Activated CD4-positive, alpha-beta T cell treated with anti-CD3 and anti-CD28 coated beads, Interleukin-2, Interleukin-4, amounts not matched to agents 100 ng/mL and 50 ng/mL, durations not matched to agents 16 hours and 8 hours (primary cell): ENCODE results near the gene ARHGEF25.
"Not testable (repeated sequence)": the region's sequence is repeated elsewhere in the genome, so short reads cannot be mapped to it uniquely, and the experiment has no call there.

ENCODE experiments used
- DNase-seq: peaks from one replicate; pipeline ENCODE4 v3.0.0-alpha.2; 2020; ENCODE audit warnings: low spot score

ARHGEF25 gene

DNA sequence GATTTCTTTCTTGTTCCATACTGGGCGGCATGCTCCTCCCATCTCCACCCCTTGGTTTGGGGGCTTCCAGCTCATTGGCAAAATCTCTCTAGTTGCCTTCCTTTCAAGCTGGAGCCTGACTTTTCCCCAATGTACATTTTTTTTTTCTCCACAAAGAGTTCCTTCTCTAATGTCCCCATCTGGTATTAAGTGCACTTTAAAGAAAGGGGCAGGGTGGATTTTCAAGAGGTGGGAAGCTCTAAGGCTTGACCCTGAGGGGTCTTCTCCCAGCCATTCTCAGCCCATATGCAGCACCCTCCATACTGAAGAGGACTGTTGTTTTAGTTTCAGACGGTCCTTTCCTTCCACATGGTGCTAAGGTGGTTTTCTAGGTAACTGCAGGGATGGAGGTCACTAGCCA is 26.1 kb upstream of the ARHGEF25 start:
- DNase-seq = no peak

DNA sequence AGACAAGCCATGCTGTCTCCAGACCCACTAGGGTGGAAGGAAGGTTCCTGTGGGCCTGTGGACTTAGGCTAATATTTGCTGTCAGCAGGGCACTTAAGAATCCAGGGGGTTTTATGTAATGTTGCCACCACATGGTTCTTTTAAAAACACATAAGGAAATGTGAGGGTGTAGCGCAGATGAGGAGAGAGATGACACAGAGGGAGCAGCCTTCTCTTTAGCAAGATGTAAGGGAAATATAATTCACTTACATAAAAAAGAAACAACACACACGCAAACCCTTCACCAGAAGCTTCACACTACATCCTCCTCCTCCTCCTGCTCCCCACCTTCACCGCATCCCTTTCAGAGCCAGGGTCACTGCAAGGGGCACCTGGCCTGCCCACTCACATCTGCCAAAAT is 25.1 kb upstream of the ARHGEF25 start:
- no peak for DNase-seq

DNA sequence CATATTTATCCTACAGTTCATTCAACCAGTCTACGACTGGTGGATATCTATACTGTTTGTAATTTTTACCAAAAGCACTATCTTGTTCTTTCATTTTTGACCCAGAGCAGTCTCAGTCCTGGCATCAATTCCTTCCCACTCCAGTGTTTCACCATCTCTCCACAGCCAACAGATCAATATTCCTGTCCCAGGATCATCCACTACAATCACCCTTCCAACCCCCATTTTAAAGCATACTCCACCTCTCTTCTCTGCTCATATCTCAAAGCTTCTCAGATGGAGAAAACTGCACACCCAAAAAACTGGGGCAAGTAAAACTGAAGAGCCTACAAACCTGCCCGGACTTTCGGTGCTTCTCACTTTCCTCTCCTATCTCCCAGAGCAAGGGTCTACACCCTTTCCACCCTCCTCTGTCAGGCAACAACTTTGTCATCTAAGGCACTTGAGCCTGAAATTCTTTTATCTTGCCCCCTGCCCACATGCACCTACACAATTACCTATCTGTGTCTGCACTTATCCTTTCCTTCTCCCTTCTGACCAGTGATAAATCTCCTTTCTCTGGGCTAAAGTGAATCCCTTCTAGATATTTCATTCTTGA is 24.3 kb upstream of the ARHGEF25 start:
- DNase-seq = no peak

DNA sequence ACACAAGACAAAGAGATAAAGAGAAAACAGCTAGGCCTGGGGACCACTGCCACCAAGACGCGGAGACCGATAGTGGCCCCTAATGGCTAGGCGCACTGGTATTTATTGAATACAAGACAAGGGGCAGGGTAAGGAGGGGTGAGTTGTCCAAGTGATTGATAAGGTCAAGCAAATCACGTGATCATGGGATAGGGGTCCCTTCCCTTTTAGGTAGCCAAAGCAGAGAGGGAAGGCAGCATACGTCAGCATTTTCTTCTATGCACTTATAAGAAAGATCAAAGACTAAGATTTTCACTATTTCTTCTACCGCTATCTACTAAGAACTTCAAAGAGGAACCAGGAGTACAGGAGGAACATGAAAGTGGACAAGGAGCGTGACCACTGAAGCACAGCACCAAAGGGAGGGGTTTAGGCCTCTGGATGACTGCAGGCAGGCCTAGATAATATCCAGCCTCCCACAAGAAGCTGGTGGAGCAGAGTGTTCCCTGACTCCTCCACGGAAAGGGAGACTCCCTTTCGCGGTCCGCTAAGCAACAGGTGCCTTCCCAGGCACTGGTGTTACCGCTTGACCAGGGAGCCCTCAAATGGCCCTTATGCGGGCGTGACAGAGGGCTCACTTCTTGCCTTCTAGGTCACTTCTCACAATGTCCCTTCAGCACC is 22.2 kb upstream of the ARHGEF25 start:
- not testable (repeated sequence) for DNase-seq

DNA sequence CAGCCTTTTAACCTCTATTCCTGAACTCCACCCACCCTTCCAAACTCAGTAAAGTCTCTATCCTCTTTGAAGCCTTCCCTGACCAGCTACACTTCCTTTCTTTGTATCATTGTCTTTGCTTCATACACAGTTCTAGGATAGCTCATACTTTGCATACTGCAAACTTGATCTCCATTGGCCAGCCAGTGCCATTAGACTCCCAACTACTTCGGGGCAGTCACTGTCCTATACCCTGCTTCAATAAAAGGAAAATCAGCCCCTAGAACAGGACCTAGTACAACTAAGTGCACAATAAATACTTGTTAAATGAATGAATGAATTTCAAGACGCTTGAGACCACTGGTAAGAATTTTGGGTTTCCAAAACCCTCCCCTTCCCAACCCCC is 20.8 kb upstream of the ARHGEF25 start:
- no peak for DNase-seq

DNA sequence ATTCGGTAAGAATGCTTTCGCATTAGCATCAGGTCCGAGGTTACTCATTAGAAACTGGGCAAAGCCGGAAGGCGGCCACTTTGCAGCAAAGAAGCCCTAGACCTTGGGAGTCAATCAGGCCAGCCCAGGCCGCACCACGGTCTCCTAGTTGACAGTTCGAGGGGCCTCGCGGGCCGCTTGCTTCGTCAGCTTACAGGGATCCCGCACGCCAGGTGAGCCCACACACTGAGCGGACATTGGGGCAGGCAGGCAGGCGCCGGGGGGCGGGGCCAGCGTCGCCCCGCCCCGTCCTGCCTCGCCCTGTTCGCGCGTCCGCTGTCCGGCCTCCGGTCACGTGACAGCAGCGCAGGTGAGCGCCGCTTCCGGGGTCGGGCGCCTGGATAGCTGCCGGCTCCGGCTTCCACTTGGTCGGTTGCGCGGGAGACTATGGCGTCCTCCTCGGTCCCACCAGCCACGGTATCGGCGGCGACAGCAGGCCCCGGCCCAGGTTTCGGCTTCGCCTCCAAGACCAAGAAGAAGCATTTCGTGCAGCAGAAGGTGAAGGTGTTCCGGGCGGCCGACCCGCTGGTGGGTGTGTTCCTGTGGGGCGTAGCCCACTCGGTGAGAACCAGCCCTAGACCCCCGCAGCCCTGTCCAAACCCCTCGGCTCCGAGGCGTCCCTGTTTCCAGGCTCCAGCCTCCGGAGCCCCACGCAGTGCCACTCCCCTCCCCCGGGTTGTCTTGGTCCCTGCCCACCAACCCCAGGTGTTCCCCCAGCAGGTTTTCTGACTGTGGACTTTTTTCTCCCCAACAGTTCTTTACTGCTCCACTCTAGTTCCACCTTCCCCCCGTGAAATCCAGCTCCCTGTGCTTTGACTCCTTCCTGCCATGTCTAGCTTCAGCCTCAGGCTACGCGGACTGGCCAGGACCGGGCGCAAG is 20.1 kb upstream of the ARHGEF25 start, which contains the start of gene PIP4K2C:
Gene PIP4K2C, plus strand, starts transcription at position 329 of the 918 bp plus-strand sequence. Its CDS starts 98 bp downstream, at position 427.
- DNase-seq = peak; percentile 85

DNA sequence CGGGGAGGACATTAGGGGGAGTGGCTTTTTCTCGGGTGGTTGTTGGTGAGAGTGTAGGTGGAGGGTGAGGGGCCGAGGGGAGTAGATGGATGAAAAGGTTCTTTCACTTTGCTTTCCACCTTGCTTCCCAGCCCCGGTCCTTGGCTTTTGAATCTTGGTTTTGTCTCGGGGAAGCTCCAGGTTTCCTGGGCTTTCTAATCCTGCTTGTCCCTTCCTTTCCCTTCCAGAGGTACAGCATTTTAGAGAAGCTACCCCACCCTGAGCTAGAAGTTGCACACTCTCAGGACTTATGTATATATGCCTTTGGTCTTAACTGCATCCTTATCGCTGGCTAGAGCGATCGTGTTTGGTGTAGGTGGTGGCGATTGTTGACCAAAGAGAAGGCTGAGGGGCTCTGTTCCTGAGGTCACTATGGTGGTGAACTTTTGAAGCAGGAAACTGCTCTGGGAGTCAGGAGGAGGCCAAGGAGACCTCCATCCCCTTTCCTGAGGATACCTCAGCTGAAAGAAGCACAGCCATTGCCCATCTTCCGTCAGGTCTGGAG is 19.4 kb upstream of the ARHGEF25 start:
- DNase-seq = no peak

DNA sequence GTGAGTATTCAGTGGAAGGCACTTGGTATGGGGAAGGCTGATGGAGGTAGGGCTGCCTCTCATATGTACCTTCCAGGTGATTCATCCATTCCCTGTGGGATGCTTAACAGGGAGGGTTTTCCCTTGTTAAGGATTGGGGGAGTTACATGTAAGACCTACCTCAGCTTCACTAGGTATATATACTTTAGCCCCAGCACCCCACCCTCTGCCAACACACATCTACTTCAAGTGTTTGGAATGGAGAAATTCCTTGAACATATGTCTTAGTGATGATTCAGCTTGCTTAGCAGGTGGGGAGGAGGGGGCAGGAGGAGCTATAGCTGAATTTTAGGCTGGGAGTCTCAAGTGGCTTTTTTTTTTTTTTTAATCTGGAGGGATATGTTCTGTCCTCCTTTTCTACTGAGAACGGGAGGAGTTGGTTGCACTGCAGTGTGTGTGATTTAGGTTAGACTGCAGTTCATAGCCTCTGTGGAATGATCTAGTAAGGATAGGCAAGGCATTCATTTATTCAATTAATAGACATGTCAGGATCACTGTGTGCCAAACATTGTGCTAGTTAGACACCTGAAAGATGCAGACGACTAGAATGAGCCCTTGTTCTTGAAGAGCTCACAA is 18.6 kb upstream of the ARHGEF25 start:
- no peak for DNase-seq

DNA sequence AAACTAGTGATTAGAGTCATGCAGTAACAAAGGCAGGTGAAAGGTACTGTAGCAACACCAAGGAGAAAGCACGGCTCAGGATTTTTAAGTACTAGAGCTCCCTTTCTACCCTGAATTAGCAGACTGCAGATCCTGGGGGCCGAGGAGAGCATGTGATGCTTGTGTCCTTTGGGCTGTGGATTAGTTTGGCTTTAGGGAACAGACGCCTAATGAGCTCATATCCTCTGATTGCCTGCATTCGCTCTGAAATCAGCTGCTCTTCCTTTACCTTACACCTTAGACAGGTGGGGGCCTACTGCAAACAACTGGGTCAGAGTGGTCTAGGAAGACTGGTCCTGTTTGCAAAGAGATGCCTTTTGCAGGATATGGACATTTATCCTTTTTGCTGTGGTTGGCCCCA is 18.0 kb upstream of the ARHGEF25 start:
- DNase-seq = no peak

DNA sequence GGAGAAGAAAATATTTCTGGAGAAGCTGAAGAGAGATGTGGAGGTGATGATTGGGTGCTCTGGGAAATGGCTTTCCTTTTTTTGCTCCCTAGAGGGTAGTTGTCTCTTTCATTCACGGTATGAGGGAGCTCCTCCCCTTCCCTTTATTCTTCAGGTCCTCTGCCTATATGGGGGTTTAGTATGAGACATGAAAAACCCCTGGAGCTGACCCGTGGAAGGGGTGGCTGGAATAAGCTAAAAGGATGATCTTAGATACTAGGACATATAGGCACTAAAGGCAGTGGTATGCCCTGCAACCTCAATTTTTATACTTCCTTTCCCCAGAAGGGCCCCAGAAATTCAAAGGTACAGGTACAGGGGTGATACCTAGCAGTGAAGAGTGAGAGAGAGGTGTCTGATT is 10.8 kb upstream of the ARHGEF25 start:
- DNase-seq = no peak

DNA sequence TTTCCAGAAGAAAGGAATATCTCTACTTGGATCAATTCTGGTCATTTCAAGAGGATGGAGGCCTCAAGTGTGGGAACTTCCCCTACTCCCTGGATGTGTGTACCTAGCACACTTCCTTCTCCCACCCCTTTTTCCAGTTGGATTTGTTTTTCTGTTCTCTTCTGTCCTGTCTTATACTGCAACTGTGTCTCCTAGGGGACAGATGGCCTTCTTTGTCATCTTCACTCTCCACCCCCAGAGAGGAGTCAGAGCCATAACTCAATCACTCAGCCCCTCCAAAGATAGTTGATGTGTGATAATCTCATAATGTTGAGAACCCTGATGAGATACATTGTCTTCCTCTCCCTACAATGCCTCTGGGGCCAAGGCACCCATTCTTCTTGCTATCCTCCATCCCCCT is 8.7 kb upstream of the ARHGEF25 start:
- no peak for DNase-seq

DNA sequence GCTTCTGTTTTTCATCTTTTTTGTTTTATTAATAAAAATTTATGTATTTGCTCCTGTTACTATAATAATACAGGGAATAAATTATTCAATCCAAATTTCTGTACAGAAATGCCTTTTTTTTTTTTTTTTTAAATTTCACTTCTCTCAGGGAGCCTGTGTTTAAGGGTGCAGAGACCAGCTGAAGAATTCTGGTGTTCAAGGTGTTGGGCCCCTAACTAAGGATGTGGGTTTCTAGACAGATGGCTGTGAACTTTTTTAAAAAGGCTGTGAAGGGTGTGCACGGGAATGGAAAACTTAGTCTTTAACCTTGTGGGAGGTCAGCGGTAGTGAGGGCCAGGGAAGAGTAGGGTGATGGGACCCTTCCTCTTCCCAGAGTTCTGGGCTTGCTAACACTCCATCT is 7.9 kb upstream of the ARHGEF25 start:
- no peak for DNase-seq

DNA sequence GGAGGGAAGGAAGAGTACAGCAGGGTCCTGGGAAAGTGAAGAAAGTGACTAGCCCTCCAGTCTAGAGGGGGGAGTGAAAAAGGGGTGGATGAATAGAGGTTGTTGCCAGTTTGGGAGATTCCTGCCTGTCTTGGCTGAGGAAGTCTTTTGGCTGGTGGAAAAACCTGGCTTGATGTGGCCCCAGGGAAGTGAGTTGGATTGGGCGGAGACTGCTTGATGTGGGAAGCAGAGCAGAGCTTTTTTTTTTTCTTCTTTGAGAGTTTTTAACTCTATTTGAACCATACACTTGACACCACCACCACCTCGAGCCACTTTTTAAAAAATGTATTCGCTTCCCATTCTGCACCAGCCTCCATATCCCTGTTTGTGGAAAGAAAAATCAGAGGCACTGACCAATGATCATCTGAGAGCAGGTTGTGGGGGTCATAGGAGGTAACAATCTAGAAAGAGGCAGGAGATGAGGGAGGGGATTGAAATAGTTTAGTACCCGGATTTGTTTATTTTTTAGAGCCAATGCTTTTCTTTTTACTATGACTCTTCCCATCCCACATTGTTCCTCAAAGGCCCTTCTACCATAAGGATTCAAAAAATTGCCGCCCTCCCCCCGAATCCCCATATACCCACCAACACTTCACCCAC is 7.3 kb upstream of the ARHGEF25 start:
- no peak for DNase-seq

DNA sequence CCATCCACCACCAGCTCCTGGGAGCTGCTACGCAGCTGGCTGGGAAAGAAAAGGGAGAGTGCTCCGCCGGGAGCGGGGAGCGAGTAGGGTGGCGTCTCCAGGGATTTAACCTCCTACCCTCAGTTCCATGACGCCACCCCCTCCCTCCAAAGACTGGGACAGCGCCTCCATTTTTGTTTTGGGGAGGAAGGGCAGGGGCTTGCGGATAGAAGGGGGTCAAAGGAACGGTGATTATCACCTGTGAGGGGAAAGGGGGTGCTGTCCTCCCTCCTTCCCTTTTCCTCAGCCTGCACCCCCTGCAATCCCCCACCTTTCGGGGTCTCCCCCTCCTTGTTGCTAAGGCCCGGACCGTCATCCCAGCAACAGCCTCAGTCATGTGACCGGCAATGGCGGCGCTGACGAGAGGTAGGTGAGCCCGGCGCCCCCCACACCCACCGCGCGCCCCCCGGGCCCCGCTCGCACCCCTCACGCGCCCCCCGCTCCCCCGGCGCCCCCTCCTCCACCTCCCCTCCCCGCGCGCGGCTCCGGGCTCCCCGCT is 6.7 kb upstream of the ARHGEF25 start, which contains the start of gene DTX3:
Gene DTX3, plus strand, starts transcription at position 371 of the 538 bp plus-strand sequence. CDS start 1,694 bp downstream, outside the sequence.
- no peak for DNase-seq

DNA sequence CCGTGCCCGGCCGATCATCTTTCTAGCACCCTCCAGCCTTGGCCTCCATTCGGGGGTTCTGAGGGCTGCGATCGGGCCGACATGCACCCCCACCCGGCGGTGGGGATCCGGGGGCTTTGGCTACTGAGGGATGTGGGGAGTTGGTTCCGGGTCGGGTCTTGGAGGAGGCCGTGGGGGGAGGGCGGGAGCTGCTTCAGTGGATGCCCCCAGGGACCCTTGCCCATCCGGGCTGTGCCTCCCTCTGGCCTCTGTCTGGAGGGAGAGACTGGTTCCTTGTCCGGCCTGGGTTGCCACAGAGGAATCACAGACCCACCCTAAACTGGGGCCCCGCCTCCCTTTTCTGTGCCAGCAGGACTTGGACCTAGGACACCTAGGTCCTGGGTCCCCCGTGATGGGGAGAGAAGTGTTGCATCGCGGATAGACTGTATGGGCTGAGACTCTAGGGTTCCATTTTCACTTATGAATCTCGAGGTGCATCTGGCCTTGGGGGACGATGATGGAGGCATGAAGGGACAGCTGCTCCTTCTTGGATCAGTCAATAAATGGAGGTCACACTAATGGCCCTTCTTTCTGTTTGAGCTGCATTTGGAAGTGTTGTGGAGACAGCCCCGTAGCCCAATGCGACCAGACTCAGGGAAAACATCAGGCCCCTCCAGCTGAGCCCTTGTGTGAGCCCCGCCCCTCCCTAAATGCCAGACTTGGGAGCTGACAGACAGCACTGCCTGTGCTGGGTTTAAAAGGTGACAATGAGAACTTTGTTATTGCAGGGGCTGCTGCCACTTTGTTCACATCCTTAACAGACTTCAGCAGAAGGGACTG is 6.0 kb upstream of the ARHGEF25 start:
- DNase-seq = no peak

DNA sequence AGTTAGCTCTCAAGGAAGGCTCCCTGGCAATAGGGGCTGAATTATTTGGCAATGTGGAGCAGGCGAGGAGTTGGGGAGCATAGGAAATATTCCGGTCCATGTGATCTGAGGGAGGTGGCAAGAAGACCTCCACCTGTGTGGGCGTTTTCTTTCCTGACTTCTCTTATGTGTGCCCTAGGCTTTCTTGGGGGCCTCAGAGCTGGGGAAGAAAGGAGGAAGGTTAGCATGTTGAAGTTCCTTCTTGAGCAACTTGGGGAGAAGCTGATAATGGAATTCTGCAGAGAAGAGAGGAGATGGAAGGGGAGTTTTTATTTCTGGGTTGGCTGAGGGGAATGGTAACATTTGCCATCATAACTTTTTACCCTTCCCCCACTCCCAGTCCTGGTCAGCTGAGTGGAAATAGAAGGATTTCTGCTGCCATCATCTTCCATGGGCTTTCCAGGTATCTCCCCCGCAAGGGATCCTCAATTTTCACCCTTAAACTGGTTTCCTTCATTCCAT is 5.4 kb upstream of the ARHGEF25 start:
- no peak for DNase-seq

DNA sequence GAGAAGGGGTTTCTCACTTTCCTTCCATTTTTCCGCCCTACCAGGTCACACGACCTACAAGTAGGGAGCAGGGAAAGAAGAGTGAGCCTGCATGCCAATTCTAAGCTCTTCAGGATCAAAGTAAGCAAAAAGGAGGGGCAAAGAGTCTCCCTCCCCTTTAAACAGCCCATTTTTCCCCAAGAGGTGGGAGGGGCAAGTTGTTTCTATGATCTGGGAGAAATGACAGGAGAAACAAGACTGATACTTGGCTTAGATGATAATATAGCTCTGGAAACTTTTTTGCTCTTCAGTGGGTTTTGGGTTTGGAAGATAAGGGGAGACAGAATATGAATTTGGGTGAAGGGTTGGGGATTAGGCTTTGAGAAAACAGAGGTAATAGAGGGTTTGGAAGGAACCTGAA is 4.8 kb upstream of the ARHGEF25 start:
- DNase-seq = no peak

DNA sequence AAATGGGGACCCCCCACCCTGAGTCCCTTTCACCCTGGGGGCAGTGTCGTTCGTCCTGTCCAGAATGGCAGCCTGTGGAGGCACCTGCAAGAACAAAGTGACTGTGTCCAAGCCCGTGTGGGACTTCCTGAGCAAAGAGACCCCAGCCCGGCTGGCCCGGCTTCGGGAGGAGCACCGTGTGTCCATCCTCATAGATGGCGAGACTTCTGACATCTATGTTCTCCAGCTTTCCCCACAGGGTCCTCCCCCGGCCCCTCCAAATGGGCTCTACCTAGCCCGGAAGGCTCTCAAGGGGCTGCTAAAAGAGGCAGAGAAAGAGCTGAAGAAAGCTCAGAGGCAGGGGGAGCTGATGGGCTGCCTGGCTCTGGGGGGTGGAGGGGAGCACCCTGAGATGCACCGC is 4.4 kb upstream of the ARHGEF25 start:
- no peak for DNase-seq

DNA sequence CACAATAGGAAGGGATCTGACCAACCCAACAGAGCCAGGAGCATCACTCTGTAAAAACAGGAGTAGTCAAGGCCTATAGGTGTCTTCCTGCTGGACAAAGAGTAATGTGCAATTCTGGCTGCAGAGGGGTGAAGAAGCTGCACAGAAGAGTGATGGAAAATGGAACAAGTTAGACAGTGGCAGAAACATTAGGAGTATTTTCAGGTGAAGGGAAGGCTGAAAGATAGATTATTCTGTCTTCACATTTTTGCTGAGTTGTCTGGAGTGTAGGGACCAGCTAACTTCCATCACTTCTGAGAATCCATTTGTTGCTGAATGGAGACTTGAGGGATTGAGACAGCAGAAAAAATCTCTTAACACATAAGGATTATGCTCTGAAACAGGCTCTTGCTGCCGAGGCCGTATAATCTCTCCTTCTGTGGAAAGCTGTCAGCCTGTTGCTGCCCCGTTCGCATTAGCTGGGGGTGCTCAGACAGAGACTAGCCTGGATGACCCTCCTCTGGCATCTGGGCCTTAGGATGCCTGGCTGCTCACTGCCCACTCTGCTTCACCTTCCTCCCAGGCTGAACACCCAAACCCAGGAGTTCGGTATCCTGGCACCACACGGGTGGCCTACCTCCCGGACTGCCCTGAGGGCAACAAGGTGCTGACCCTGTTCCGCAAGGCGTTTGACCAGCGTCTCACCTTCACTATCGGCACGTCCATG is 3.1 kb upstream of the ARHGEF25 start:
- DNase-seq = no peak
